C4-2B (cell line): ENCODE measurements around the gene SLC12A4.

Experiments used
- H3K27ac ChIP-seq: fragments of 450-650 bp; 2 replicates; pipeline ENCODE4 v1.5.1; 2017
- ZFX ChIP-seq: fragments of 450-650 bp; IDR thresholded peaks from 2 replicates; pipeline ENCODE4 v1.6.1; 2017
- TF ChIP-seq, protein P1 (sequence below): fragments of 450-650 bp; conservative IDR thresholded peaks from 2 replicates; pipeline ENCODE4 v1.5.1; 2017; ENCODE audit warnings: mild to moderate bottlenecking

Gene SLC12A4

GRCh38 chr16:67993207-67994039 lies 25.0 kb upstream of the SLC12A4 start:
- TF ChIP-seq, protein P1, sequence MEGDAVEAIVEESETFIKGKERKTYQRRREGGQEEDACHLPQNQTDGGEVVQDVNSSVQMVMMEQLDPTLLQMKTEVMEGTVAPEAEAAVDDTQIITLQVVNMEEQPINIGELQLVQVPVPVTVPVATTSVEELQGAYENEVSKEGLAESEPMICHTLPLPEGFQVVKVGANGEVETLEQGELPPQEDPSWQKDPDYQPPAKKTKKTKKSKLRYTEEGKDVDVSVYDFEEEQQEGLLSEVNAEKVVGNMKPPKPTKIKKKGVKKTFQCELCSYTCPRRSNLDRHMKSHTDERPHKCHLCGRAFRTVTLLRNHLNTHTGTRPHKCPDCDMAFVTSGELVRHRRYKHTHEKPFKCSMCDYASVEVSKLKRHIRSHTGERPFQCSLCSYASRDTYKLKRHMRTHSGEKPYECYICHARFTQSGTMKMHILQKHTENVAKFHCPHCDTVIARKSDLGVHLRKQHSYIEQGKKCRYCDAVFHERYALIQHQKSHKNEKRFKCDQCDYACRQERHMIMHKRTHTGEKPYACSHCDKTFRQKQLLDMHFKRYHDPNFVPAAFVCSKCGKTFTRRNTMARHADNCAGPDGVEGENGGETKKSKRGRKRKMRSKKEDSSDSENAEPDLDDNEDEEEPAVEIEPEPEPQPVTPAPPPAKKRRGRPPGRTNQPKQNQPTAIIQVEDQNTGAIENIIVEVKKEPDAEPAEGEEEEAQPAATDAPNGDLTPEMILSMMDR = peak; percentile 98
- no peak for TF ChIP-seq ZFX
- no peak overlapping the region for H3K27ac ChIP-seq

DNA sequence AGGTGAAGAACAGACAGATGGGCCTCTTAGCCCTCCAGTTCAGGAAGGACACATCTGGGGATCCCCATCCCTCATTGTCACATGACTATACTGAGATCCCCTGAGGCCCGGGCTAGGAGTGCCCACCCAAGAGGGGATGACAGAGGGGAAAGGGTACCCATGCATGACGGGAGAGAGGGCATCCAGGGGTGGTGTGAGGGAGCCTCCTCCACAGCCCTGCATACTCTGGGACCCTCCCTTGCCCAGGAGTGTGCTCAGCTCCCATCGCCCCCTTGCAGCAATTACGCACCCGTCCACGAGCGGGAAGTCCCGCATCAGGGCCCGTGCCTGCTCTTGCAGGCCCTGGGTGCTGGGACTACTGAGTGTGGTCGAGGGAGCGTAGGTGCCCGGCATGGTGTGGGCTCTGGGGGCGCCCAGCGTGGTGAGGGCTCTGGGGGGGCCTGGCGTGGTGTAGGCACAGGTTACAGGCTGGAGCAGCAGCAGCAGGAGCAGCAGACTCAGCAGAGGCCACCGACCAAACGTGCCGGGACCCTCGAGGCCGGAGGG lies 24.3 kb upstream of the SLC12A4 start:
- TF ChIP-seq, protein P1 = no peak
- TF ChIP-seq ZFX = no peak
- no peak overlapping the region for H3K27ac ChIP-seq

- H3K27ac ChIP-seq = no peak overlapping the region
- TF ChIP-seq, protein P1 = no peak
- TF ChIP-seq ZFX = no peak
Measured at GRCh38 chr16:67990018-67990386, 21.6 kb upstream of the SLC12A4 start.

DNA sequence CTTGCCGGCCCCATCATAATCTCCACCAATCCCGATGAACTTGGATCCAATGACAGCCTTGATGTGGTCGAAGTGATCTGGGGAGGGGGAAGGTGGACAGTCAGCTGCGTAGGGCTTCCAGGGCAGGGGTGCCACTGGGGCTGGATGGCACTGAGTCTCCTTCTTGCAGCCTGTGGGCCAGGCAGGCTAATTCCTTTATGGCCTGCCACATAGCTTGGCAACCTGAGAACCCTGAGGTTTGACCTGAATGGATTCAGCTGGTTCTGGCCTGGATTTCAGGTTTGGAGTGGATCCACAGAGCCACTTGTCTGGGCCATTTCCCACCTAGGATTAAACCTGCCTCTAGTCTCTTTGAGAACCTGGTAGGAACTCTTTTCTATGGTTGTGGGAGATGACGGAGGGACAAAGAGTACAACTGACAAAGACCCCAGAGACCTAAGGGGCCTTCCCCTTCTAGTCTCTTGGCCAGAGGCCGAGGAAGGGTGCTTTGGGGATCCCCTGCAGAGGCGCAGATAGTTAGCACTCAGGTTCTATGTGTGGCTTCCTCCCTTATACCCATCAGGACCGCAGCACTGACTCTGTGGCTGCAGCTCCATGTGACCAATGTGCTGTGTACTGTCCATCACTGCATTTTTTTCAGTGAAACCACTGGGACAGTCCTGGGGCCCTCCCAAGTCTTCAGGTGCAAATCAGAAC lies 21.0 kb upstream of the SLC12A4 start:
- TF ChIP-seq, protein P1 = no peak
- no peak for TF ChIP-seq ZFX

GRCh38 chr16:67988675-67989074 lies 20.2 kb upstream of the SLC12A4 start:
- no peak for TF ChIP-seq ZFX
- TF ChIP-seq, protein P1 = no peak

More for the DNA sequence above, 21.0 kb upstream of the SLC12A4 start:
- no peak overlapping the region for H3K27ac ChIP-seq

DNA sequence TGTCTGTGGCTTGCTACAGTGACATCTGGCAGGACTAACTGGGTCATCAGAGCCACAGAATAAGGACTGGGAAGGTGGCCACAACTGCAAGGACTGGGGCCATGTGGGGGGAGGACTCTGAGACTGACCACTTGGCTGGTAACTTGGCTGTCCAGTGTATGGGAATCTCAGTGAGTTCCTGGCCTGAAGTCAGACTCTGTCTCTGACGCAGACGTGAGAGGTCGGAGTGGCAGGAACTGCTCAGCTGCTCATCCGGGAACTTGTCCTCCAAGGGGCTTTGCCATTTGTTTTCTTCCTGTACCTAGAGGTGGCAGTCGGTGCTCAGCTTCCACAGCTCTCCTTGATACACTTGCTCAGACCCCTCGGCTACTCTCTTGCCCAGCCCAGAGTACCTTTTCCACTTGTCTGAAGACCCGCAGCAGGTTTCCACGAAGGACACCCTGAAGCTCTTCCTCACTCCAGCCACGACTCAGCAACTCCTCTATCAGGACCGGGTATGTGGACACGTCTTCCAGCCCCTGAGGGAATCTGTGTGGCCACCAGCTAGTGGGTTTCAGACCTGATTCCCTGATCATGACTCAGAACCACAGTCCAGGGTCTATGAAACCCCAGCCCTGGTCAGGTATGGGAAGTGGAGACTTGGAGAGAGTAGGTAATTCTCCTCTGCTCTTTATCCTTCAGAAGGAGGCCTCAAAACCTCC lies 19.2 kb upstream of the SLC12A4 start:
- H3K27ac ChIP-seq = no peak overlapping the region

More at GRCh38 chr16:67988675-67989074, 20.2 kb upstream of the SLC12A4 start:
- no peak overlapping the region for H3K27ac ChIP-seq

More for the DNA sequence above, 19.2 kb upstream of the SLC12A4 start:
- TF ChIP-seq, protein P1 = no peak
- TF ChIP-seq ZFX = no peak
